HG03095 (cell line): ENCODE measurements around the gene AGMO.

Source experiments
- ATAC-seq: cut with Tn5 transposase; IDR thresholded peaks from one replicate; pipeline ENCODE4 v1.9.1; 2021; ENCODE audit warnings: moderate library complexity; ENCODE audit not compliant: unreplicated experiment

Gene AGMO

DNA sequence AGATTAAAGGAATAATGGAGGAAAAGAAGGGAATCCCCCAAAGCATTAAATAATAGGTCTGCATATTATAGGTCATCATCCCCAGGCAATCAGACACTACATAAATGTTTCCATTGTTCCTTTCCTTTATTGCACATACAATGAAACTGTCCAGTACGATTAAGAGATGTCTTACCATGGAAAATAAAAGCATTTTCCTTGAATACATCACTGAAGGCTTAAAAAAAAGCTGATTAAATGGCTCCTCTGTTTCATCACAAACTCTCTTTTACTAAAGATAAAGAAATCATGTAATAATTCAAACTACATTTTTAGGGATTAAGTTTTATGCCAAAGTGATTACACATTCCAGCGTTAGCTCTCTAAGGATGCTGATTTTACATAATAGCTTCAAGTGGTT is 316.0 kb downstream of the AGMO start:
- ATAC-seq = no peak

DNA sequence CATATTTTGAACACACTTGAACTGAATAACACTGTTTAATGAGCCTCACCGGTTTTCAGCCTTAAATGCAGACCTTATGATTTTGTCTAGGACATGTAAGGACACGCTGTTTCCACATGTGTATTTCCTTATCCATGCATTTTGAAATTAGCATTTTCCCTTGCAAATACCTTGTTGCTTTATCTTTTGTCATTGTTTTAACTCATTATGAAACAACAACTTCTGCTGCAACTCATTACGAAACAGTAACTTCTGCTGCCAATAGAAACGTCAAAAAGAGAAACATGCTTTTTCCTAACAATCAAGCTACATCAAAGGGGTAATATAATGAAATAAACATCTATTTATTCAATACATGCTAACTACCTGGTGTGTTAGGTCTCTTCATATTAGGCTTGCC is 322.0 kb downstream of the AGMO start:
- ATAC-seq = no peak

DNA sequence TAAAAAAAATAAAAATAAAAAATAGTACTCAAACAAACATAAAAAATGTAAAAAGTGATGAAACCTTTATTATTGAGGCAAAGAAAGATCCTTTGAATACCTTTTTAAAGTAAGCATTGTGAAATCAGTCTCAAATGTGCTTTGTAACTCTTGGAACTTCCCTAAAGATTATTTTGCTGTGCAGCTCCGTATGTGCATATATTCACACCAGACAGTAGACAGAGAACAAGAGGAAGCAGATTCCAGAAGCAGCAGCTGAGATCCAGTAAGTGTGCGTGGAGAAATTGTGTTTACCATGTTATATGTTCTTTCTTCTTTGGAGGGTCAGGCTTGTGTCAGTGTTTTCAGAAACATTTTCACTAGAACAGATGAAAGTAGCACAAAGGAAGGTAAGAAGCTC is 324.9 kb downstream of the AGMO start:
- ATAC-seq = no peak

DNA sequence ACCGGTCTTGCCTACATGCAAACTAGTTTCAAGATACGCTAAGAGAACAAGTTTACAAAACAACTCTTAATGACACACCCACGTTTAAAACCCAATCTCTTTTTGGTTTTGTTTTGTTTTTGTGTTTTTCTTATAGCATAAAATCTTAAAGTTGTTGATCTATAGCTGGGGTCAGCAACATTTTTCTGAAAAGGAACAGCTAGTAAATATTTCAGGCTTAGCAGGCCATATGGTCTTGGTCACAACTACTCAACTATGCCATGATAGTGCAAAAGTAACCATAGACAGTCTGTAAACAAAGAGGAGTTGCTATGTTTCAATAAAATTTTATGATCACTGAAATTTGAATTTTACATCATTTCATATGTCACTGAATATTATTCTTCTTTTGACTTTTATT is 327.4 kb downstream of the AGMO start:
- ATAC-seq = no peak

DNA sequence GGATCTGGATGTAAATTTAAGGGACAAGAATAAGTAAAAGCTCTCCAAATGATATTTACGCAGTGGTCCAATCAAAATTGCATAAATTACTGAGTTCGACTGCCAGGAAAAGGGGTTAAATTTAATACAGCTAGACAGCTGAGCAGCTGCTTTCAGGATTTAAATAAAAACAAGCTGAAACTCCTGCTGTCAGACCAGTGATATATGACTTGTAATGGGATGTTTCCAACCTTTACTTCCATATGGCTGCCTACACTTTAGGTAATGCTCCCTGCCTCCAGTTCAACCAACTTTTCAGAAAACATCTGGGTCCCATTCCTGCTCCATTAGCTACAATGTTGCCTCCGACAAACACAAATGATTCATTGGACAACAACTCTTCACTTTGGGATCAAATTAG is 333.0 kb downstream of the AGMO start:
- no peak for ATAC-seq

DNA sequence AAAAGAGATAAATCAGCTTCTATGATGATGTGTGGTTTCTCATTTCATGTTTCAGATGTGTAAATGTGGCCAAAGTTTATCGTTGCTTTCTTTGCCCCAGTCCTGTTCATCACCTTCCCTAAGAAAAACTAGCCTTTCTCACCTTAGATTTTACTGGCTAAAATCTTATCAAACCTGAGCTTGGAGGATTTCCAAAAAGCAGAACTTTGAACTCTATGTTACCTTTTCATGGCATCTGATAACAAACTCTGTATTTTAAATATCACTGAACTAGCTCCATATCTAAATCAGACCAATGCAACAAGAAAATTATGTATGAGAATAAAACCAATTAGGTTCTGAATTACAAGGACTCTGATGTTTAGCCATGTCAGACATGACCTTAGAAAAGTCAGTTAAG is 335.8 kb downstream of the AGMO start:
- no peak for ATAC-seq

DNA sequence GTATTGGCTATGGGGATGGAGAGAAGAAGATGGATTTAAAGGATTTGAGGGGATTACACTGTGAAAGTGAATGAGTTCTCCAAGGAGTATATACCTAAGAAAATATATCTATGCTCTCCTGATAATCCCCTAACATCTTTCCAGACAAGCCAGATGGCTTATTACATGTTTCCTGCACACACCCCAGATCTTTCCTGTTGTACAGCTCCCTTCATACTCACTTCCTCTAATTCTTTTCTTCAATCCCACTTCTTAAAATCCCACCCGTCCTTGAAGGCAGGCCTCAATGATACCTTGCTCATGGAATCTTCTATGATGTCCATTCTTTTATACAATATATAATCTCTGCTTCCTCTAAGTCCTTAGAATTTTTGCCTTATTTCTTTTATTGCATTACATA is 342.1 kb downstream of the AGMO start:
- no peak for ATAC-seq

DNA sequence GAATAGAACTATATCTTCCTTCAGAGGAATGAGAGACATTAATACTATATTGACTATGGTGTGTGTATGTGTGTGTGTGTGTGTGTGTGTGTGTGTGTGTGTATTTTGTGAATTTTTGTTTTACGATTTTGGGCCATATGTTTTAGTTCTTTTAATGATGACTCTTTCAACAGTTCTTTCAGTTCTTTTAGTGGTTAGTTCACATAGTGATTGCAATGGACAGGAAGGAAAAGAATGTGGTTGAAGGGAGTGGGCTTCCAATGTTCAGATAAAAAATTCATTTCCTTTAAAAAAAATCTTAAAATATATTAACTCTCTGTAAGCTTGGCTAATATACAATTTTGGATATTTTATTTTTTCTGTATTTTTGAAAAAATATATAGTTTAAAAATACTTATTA is 343.6 kb downstream of the AGMO start:
- ATAC-seq = no peak

DNA sequence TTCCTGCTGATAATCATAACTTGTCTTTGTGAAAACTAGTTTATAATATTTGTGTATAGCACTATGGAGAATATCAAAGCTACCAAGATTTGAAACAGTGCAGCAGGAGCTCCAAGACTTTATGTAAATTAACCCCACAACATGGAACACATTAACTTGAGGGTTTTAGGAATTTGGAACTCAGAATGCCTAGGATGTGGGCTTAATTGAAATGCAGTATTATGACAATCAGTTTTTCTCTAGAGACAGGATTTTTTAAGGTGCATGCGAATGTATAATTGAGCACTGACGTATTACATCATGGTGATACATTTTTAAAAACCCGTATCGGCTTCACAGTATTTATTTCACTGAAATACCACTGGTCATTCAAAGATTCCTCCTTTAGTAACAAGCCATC is 346.2 kb downstream of the AGMO start:
- ATAC-seq = no peak

DNA sequence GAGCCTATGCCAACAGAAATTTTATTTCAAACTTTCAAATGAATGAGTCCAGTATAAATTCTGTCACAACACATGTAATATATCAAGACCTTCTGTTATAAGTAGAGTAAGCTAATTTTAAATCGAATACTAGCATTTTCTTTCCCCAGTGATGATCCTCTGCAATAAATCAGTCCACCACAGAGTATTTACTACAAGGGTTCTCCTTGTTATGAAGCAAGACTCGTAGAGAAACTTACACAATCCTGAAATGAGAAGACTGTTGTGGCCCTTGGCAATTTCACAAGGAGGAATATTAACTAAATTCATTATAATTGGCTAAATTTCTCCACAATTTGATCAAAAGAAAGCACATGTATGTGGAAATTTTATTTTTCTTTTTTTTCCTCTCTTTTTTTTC is 346.8 kb downstream of the AGMO start:
- no peak for ATAC-seq

DNA sequence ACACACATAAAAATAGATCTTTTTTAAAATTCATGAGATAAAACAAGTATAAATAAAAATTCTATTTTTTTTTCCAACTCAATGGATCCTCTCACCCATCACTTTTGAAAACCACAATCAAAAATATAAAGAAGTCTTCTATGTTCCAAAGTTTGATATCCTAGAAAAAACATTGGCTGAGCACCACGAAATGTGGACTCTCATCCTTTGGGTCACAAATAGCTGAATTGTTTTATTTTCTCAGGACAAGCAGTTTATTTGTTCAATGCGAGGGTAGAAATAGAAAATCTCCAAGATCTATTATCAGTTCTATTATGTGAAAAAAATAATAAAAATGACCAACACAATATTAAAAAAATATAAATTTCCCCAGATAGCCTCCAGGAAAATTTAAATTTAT is 348.7 kb downstream of the AGMO start:
- no peak for ATAC-seq

DNA sequence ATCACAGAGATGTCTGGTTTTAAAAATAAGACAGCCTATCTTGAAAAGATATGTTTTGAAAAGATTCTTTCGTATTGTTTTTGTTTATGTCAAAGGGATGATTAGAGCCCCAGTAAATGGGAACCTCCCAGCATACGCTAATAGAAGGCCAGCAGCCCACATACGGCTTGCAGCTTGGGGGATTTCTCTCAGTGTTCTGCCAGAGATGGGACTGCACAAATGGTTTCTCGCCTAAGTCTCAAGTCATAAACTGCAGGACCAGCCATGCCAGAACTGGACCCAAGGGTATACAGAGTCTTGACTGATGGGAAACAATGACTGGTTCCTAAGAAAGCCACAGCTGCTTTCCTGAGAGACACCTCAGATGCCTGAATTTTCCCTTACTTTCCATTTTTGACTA is 352.4 kb downstream of the AGMO start:
- ATAC-seq = no peak

DNA sequence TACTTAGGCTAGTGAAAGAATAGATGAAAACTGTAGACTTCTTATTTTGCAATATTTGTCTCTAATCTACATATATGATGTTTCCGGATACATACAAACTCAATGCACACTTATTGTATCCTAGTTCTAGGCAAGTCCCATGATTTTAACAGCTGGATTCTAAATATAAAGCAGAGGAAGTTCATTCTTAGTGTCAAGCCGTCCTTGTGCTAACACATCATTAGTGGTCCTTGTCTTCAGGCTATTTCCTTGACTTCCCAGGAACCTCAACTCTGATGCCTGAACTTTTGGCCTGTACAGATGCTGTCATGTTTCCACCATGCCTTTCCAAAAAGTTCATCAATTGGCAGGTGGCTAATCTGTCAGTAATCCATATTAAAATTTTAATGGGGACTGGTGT is 357.4 kb downstream of the AGMO start:
- ATAC-seq = no peak

DNA sequence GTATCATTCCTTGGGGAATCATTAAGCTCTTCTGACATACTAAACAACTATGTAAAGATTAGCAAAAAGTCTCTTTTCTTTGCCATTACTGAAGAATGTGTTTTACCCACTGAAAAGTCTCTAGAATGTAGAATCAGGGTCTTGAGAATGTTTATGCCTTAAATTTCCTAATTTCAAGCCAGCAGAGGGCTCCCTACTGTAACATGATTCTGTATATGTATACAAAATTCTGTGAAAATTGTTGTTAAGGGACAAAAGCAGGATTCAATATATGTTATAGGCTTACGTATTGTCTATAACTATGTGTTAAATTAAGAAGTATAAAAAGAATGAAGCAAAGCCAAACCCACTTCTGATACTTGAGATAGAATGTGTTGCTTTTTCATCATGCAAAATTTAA is 362.3 kb downstream of the AGMO start:
- no peak for ATAC-seq

DNA sequence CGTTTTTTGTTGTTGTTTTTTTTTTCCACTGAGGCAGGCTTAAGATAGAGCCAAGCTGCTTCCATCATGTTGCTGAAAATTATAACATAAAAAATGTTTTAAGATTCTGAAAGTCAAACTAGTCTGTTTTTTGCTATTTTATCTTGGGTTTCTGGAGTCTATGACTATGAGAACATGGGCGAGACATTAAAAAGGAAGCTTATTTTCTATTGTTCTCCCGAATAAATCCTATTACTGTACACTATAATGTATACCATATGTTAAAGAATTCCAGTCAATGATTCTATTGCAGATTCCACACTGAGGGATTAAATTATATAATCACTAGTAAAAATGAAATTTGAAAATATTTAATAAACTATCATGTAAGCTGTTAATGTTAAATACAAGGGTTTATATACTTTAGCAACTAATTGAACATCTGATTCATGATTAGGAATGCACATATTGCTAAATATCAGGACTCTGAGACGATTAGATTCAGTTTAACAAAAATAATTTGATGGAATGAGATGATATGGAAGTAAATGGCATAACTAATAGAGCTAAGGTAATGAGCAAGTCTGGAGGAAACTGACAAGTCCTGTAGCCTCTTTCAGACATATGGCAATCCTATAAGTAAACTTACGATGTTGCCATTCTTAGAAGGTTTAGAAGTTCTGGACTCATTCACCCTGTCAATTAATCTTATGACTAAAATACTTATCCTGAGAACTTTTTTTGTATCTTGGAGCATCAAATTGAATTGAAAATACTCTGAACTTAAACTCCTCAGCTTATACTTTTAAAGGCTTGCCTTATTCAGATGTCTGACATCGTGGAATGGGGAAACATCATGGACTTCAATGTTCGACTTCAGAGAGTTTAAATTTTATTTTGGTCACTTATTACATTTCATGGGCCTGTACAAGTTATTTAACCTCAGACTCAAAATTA is 364.5 kb downstream of the AGMO start:
- ATAC-seq = no peak

DNA sequence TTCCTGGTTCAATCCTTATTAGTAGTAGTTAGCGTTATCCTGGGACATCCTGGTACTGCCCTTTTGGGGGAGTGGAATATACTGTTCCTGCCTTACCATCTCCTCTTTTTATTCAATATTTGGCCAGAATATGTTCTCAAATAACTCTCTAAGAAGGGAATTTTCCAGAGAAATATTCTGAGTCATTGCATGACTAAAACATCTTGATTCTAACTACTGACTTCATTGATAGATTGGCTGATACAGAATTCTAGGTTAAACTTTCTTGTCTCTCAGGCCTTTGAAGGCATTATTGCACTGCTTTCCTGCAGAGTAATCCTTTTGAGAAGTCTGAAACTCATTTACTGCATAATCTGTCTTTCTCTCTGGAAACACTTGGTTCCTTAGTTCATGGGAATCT is 383.8 kb downstream of the AGMO start:
- ATAC-seq = no peak

DNA sequence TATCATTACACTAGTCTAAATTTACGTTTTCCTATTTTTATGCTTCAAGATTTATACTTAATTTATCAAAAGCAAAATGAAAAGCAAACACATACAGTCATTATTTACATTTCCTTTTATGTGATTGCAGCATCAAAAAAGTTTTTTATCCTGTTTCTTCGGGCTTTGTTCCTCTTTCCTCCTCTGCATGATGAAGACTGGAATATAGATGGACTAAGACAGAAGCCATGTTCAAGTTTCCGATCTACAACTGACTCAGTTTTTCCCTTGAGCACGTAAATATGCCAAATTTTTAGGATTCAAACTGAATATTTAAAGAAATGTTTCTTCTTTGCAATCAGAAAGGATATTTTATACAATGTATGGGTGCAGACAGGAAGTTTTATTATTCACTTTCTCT is 385.7 kb downstream of the AGMO start:
- ATAC-seq = no peak

DNA sequence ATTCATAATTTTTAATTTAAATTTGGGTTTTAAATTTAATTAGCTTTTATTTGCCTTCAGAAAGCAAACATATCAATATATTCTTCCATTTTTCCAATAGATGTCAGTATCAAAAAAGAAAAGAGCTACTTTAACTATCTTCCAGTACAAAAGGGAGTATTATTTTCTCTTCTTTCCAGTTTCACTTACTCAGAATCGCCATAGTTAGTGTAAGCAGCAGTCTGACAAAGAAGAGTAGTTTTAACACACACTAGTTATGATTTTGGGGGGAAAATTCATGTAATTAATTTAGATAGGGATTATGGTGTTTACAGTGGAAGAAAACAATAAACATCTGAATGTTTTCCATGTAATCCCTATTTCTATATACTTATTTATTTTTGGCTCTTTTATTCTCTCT is 386.7 kb downstream of the AGMO start:
- ATAC-seq = no peak

DNA sequence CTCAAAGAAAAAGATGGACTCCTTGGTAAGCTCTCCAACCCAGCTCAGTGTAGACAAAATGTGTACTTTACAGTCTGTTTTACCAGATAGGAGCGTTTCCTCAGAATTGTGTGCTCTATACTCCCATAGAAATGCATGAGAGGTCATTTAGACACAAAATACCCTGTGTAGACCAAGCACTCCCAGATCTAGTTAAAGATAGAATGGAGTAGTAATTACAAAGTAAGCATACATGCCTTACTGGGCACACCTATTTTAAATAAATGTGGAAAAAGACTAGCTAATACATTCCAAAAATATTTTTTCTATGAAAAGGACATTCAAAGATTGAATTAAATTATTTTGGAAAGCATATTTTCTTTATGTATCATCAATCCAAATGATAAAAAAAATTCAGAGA is 387.3 kb downstream of the AGMO start:
- no peak for ATAC-seq

DNA sequence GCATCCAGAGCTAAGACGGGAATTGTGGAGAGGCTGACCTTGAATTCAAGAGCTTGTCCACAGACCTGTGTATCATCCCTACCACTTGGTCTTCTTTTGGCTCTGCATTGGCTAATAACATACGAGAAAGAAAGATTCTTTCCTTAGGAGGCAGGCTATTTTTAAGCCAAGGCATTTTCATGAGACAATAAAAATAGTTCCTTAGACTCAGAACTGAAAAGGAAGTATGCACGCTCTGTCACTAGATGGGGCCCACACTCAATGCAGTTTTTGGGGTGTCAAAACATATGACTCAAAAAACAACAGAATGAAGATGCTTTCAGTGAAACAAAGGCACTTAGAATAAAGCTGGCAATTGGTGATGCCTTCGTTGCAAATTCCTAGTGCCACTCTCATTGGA is 393.3 kb downstream of the AGMO start:
- ATAC-seq = no peak

DNA sequence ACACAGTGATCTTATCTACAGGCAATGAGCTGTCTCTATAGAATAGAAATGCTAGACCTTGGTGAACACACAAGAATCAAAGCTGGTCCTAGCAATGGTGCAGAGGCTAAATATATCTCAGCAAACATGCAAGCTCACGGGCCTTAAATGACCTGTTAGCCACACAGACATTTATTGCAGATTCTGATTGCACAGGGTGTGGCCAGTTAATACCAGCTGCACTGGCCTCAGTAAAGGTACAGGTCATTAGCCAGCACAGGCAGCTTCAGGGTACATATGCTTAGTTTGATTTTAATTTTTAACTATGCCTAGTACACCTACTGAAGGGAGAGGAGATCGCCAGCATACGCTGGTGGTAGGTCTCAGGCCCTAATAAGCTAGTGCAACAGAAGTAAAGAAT is 393.9 kb downstream of the AGMO start:
- no peak for ATAC-seq

DNA sequence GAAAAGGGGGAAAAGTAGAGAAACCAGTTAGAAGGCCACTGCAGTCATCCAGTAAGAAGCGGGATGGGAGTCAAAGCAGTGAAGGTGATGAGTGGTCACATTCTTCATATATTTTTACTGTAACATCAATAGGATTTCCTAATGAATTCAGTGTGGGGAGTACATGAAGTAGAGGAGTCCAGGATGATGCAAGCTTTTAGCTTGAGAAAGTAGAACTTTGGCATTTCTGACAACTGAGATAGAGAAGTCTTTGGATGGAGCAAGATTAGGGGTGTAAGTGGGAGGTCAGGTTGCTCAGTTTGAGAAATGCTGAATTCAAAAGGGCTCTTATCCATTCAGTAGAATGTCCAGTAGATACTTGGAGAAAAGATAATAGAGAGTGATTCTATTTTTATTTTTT is 395.2 kb downstream of the AGMO start:
- no peak for ATAC-seq

DNA sequence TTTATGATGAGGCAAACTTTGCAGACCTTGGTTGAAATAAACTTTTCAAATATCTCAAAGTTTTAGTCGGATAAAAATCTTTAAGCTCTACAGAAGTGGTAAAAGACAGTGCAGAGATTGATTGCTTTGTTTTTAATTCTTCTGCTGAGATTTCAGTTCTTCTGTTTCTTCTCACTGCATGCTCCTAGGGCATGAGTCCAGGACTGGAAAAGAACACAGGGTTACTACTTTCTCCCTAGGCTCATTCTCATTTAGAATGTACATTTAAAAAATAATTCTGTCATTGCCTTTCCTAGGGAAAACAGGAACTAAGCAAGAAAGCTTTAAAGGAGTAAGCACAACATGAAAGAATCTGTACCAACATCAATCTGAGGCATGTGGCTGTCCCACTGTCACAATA is 402.6 kb downstream of the AGMO start:
- no peak for ATAC-seq
